ENCODE measurements around the gene COL15A1. TPM values are rescaled to one million over a fixed set of nuclear protein-coding genes. Genes with fewer than 3 reads are reported as not detected.
"Not testable (repeated sequence)": the region's sequence is repeated elsewhere in the genome, so short reads cannot be mapped to it uniquely, and the experiment has no call there.

The COL15A1 gene
- total RNA-seq, 1 donor from 2014 or later, result 0.06 TPM

DNA sequence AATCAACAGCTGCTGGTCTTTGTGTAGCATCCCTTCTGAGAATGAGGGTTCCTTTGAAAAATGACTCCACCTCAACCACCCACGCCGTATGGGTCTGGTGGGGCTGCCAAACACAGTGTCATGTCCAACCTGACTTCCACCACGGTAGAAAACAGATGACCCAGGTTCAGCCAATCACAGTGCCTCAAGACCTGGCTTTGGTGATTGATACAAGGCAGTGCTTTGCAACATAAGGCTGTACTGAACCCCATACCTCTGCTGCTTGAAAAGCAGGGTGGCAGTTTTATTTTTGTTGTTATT, 149.7 kb downstream of the COL15A1 start:
- TF ChIP-seq, protein P1, sequence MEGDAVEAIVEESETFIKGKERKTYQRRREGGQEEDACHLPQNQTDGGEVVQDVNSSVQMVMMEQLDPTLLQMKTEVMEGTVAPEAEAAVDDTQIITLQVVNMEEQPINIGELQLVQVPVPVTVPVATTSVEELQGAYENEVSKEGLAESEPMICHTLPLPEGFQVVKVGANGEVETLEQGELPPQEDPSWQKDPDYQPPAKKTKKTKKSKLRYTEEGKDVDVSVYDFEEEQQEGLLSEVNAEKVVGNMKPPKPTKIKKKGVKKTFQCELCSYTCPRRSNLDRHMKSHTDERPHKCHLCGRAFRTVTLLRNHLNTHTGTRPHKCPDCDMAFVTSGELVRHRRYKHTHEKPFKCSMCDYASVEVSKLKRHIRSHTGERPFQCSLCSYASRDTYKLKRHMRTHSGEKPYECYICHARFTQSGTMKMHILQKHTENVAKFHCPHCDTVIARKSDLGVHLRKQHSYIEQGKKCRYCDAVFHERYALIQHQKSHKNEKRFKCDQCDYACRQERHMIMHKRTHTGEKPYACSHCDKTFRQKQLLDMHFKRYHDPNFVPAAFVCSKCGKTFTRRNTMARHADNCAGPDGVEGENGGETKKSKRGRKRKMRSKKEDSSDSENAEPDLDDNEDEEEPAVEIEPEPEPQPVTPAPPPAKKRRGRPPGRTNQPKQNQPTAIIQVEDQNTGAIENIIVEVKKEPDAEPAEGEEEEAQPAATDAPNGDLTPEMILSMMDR (conservative IDR thresholded peaks at IDR 0.05; ENCODE audit: low read depth, low read length), result no peak
- DNase-seq (ENCODE audit: low read depth), result no peak
- no peak overlapping the region for H3K4me3 ChIP-seq (ENCODE audit: low read depth, low read length)

DNA sequence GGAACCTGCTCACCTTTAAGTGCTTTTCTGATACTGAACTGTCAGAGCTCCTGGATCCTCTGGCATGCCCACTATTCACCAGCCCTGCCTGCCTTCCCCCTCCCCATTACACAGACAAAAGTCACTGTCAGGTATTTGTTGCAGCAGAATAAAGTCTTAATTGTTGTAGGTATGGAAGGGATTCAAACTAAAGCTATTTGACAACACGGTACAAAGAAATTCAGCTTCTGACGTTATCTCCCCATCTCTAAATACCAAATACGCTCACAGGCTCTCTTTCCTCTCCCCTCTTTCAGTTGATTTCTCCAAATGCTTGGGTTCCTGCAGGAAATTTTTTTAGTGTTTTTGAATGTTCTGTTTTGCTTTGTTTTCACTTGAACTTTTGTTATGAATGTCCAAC, 151.9 kb downstream of the COL15A1 start:
- H3K4me3 ChIP-seq (ENCODE audit: low read depth, low read length), result no peak overlapping the region
- TF ChIP-seq, protein P1 (conservative IDR thresholded peaks at IDR 0.05; ENCODE audit: low read depth, low read length), result no peak
- DNase-seq (ENCODE audit: low read depth), result no peak

DNA sequence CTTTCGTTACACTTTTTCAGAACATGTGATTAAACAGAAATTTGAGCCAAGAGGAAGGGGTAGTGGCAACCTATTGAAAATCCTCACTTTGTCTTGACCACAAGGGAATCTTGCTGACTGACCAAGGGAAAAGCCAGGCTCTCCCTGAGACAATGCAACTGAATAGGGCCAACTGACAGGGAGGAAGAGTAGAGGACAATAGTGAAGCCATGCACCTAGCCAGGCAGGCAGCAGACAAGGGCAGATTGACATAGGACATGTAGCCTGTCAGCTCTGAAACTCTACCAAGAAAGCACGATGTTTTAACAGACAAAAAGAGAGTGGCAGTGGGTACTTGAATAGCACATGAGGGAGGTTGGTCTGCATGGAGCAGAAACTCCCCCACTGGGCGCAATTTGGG, 152.7 kb downstream of the COL15A1 start:
- no peak overlapping the region for H3K4me3 ChIP-seq (ENCODE audit: low read depth, low read length)
- TF ChIP-seq, protein P1 (conservative IDR thresholded peaks at IDR 0.05; ENCODE audit: low read depth, low read length), result no peak
- DNase-seq (ENCODE audit: low read depth), result no peak

DNA sequence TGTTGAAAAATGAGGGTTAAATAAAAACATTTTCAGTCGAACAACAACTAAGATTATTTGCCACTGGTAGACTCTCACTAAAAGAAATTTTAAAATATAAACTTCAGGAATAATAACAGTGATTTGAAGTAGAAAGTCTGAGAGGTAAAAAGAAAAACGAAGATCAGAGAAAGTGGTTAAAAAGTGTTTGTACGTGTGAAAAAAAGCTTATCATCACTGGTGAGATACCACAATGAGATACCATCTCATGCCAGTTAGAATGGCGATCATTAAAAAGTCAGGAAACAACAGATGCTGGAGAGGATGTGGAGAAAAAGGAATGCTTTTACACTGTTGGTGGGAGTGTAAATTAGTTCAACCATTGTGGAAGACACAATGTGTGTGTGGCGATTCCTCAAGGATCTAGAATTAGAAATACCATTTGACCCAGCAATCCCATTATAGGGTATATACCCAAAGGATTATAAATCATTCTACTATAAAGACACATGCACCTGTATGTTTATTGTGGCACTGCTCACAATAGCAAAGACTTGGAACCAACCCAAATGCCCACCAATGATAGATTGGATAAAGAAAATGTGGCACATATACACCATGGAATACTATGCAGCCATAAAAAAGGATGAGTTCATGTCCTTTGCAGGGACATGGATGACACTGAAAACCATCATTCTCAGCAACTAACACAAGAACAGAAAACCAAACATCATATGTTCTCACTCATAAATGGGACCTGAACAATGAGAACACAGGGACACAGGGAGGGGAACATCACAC, 156.3 kb downstream of the COL15A1 start:
- DNase-seq (ENCODE audit: low read depth); H3K4me3 ChIP-seq (ENCODE audit: low read depth, low read length): not testable (repeated sequence)

DNA sequence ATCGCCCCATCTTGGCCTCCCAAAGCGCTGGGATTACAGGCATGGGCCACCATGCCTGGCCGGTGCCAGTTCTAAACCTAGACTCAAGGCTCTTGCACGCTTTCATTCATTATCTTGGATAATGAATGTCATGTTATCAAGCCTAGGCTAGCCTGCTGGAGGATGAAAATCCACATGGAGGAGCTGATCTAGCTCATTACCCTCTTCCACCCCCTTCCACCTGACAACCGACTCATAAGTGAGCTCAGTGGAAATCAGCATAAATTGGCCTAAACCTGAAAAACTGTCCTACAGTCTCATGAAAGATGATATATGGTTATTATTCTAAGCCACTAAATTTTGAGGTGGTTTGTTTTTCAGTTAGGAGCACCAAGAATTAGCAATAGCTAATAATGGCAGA, 157.6 kb downstream of the COL15A1 start:
- no peak for DNase-seq (ENCODE audit: low read depth)
- TF ChIP-seq, protein P1 (conservative IDR thresholded peaks at IDR 0.05; ENCODE audit: low read depth, low read length), result no peak
- no peak overlapping the region for H3K4me3 ChIP-seq (ENCODE audit: low read depth, low read length)

DNA sequence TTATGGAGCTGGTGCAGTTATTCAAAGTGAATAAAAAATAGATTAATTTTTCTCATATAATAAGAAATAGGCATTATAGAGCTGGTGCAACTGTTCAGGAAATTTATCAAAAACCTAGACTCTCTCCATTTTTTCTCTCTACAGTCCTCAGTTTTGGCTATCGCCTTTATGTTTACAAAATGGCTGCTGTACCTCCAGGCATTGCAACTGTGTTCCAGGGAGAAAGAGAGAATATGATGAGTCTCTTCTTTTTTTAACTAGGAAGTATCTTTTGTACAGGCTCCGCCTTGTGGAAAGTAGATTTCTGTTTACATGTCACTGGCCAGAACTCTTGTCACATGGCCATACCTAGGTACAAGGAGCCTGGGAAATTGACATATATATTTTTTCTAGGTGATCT, 158.1 kb downstream of the COL15A1 start:
- no peak for DNase-seq (ENCODE audit: low read depth)
- H3K4me3 ChIP-seq (ENCODE audit: low read depth, low read length), result no peak overlapping the region
- TF ChIP-seq, protein P1 (conservative IDR thresholded peaks at IDR 0.05; ENCODE audit: low read depth, low read length), result no peak

DNA sequence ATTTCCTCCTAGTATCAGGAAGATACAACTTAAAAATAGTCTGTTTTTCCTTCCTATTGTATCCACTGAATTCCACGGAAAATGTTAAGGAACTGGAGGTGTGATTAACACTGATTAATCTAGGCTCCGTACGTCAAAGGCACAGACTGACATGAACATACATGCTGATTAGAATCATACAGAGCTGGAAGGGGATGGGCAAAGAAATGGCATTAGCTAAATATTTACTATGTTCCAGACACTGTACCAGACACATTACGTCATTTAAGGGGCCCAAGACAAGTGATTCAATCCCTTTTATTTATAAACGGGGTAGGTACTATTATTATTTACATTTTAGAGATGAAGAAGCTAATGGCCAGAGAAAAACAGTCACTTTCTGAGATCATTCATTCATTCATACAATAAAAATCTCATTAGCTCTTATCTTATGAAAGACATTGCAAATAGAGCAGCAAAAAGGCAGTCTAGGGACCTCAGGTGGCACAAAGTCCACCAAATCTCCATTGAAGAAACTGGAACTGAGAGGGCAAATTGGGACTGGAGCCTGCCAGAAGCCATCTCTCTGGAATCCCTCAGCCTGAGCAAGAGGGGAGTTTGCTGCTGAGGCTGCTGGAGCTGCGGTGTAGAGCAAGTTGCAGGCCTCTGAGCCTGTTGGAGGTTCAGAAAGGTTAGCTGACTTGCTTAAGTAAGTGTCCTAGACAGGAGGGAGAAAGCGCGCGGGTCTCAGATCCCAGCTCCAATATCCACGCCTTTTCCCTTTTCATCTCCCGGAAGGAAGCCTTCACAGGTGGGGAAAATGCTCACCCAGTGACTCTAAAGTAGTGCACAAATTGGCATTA, 159.6 kb downstream of the COL15A1 start:
- no peak for DNase-seq (ENCODE audit: low read depth)
- H3K4me3 ChIP-seq (ENCODE audit: low read depth, low read length), result no peak overlapping the region
- TF ChIP-seq, protein P1 (conservative IDR thresholded peaks at IDR 0.05; ENCODE audit: low read depth, low read length), result no peak

Data from epithelial cell of proximal tubule (primary cell).